Stimulated activated naive CD4-positive, alpha-beta T cell (primary cell): ENCODE measurements around the gene TPST2.
A peak's percentile ranks its signal among the peaks of the same experiment; 100 is the strongest.

Experiments
- DNase-seq, 6 experiments: peaks; one replicate each; lab custom pipeline; 2025; lab: John Stamatoyannopoulos, UW

TPST2 gene

DNA sequence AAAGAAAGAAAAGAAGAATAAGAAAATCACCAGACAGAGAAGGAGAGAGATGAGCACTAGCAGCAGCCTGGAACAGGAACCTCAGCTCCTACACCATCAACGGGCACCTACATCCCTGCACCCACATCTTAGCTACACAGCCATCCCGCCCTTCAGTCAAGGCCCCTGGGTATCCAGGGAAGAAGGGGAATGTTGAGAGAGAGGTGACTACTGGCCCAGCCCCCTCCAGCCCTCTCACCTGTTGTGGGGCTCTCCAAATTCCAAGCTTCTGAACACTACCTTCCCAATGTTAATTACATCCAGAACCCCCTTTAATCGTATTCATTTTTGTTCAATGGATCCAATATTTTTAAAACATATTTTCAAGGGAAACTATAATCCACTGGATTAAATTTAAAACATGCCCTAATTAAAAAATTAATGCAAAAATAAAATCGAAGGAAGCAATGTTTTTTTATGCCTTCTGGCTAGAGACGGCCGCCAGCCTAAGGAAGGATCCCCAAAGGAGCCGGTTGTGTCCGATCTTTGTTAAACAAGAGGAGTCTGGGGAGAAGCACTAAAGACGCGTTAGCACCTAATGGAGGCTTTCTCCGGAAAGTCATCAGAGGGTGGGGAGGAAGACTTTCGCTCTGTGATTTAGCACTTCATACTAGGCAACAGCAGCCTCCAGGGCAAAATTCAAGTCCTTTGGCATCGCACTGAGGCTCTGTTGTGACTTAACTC, 9.5 kb downstream of the TPST2 start:
- no peak for DNase-seq

DNA sequence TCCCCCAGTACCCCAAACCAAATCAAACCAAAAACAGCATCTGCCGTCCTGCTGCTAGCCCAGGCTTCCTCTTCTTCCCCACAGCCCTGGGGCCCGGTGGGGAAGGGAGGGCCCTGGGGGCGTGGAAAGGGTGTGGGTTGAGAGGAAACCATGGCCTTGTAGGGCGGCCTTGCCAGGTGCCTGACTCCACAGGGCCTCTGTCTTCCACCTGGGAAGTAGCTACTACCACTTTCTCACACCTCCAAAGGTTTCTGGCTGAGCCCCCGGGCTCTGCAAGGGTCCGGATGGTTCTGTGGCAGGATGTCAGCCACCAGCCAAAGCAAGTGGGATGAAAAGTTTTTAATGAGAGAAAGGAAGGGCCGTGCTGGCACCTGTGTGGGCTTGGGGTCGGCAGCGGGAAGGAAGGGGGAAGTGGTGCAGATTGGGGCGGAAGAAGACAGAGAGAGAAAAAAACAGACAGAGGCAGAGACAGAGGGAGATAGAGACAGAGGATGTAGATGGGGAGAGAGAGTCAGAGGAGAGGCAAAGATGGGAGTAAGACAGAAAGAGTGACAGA, 10.5 kb downstream of the TPST2 start:
- DNase-seq, result peak in 5 of 6 experiments; percentile 13 to 58 (median 27)

DNA sequence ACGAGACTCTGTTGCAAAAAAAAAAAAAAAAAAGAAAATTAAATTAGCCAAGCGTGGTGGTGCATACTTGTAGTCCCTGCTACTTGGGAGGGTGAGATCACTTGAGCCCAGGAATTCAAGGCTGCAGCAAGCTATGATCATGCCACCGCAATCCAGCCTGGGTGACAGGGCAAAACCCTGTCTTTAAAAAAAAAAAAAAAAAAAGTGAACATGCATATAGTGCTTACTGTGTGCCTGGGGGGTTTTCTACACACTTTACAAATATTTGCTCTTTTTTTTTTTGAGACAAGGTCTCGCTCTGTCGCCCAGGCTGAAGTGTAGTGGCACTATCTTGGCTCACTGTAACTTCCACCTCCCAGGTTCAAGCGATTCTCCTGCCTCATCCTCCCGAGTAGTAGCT, 12.9 kb downstream of the TPST2 start:
- DNase-seq, result no peak

DNA sequence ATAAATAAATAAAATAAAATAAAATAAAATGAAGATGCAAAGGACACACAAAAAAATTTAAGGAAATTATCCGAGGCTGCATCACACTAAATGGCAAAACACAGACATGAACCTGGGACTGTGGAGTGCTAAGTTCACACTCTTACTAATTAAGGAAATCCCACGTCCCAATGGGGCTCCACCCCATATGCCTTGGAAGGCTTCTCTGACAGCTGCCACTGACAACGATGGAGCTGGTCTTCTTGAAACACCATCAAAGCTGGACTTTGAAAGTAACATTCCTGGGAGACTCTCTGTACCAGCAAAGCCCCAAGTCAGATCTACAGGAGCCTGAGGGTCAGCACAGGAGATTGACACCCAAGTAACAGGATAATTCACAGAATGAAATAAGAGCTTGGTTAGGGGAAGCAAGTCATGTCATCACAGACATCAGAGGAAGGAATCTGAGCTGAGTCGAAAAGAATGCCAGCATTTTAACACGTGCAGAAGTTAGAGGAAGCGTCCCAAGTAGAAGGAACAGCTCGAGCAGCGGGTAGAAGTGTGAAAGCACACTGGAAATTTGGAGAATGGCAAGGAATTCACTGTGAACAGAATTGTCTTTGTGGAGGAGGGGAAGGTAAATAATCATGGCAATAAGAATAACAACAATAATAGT, 13.8 kb downstream of the TPST2 start:
- no peak for DNase-seq

DNA sequence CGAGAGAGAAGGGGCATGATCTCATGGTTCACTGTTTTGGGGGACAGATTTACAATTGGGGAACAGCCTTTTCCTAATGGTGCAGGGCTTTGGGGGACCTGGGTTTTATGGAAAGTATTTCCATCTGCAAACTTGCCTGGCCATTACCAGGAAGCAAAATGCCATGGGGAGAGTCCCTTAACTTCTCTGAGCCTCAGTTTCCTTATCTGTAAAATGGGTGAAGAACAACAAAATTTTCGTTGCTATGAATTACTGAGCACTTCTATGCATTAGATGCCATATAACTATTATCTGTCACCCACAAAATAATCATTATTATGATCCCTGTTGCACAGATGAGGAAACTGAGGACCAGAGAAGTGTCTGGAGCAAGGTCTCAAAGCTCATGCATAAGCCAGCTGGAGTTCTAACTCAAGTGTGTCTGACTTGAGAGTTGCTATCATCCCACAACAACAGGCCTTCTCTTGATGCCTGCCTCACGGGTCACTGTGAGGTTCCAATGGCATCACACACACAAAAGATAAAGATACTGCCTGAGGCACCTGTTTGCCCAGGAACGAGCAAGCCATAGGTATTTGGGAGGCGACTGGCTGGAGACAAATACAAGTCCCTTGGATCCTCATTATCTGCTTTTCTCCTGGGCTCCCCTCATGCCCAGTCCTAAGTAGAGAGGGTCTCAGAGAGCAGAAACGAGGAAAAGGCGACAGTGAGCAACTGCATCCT, 15.8 kb downstream of the TPST2 start:
- no peak for DNase-seq

DNA sequence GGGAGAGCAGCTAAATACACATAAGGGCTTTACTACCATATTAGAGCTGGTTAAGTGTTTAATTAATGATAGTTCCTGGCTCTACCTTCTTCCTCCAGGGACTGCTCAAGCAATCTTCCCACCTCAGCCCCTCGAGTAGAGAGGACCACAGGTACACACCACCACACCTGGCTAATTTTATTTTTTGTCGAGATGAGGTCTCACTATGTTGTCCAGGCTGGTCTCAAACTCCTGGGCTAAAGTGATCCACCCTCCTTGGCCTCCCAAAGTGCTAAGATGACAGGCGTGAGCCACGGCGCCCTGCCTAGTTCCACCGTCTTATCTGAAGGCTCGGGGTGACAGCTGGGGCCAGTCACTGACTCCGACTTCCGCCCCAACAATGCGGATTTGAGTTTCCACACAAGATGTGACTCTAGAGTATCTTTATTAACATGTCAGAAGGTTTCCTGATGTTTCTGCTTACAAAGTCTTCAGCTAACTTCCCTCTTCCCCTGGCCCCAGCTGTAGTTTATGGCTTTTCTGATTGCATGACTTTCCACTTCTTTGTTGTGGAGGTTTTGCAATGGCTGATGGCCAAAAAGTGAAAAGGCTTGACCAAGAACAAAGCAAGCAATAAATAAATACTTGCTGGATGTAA, 16.8 kb downstream of the TPST2 start:
- no peak for DNase-seq

DNA sequence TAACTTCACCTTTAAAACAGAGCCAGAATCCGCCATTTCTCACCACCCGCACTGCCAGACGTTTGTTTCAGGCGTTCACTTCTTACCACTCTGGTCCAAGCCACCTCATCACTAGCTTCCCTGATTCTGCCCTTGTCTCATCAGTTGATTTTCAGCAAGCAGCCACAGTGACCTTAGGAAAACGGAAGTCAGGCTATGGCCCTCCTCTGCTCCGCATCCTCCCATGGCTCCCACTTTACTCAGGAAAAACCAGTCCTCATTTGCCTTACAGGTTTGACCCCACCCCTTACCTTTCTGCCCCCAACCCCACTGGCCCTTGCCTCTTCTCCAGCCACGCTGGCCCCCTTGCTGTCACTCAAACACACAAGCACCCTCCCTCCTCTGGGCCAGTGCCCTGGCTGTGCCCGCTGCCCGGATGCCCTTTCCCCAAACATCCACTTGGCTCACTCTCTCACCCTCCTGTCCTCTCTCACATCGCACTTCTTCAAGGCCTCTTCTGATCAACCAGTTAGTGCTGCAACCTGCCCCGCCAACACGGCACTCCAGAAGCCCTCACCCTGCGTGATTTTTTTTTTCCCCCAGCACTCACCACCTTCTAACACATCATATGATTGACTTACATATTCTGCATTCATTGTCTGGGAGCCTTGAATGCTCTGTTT, 18.9 kb downstream of the TPST2 start:
- no peak for DNase-seq

DNA sequence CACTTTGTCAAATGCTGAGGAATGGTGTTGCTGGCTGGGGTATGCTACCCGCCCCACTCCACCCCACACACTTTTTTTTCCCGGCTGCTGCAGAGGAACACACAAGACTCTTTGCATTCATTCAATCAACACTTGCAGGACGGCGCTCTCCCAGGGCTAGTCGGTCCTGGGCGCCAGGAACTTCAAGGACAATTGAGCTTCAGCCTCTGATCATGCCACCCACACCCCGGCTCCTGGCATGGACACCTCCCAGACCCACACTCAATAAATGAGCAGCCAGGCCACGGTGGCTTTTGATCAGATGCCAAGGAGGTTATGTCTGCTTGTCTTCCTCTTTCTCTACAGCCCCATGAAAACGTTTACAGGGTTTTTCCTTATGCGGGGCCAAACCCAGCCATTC, 19.8 kb downstream of the TPST2 start:
- no peak for DNase-seq

DNA sequence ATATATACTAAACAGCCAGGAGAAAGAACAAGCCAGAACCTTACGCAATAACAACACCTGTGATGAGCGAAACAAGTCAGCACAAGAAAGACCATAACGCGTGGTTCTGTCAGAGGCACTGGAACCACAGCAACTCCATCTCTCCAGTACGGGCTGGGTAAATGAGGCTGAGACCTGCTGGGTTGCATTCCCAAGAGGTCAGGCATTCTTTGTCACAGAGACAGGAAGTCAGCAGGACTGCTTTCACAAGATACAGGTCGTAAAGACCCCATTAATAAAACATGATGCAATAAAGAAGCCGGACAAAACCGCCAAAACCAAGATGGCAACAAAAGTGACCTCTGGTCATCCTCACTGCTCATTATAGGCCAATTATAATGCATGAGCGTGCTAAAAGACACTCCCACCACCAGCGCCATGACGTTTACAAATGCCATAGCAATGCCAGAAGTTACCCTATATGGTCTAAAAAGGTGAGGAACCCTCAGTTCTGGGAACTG, 21.7 kb downstream of the TPST2 start:
- no peak for DNase-seq

DNA sequence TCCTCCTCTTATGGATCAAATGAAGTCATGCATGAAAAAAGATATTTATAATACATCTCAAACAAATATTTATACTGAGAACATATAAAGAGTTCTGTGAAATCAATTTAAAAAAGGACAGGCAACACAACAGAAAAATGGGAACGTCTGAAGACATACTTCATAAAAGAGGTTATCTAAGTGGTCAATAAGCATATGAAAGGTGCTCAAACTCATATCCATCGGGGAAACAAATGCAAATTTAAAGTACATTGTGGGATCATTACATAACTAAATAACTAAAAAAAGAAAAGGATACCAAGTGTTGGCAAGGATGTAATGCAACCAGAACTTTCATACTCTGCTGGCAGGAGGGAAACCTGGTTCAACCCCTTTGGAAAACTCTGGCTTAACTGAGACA, 22.3 kb downstream of the TPST2 start:
- peak in 1 of 6 experiments; percentile 0 for DNase-seq

DNA sequence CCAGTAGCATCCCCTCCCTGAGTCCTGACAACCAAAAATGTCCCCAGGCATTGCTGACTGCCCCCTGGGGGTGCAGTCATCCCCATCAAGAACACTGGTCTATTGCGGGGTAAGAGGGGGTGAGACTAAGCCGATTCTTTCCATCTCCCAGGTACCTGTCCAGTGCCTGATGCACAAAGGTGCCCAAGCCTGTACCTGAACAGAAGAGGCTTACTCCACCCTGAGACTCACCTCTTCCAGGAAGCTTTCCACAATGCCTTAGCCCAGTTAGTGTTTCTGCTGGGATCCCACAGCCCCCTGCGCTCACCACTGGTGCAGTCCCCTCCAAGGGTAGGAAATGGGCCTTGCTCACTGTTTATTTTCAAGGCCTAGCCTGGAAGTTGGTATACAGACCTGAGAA, 22.9 kb downstream of the TPST2 start:
- no peak for DNase-seq

DNA sequence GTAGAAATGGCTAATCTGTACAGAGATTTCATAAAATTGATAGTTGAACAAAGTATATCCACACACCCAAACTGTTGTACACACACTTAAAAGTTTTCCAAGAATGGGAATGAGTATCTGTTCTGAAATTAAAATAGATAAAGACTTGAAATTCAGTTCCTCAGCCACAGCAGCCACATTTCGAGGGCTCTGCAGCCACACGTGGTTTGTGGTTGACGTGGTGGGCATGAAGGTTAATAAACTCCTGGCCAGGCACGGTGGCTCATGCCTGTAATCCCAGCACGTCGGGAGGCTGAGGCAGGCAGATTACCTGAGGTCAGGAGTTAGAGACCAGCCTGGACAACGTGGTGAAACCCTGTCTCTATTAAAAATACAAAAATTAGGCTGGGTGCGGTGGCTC, 24.0 kb downstream of the TPST2 start:
- no peak for DNase-seq

DNA sequence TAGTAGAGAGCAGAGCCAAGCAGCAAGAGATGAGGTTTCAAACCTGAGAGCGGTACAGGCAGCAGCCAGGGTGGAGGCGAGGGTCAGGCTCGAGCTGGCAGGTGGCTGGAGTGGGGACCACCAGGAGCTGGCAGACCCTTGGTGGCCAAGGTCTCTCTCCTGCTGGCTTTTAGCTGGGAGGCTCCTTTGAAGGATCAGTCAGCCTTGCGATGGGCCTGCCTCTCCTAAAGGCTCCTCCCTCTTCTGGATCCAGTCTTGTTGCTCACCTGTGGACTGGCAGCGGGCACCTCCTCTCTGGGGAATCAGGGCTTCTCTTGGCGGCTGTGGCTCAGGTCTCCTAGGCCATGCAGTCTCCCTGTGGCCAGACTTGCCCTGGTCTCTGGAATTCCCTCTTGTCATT, 24.8 kb downstream of the TPST2 start:
- DNase-seq, result no peak

DNA sequence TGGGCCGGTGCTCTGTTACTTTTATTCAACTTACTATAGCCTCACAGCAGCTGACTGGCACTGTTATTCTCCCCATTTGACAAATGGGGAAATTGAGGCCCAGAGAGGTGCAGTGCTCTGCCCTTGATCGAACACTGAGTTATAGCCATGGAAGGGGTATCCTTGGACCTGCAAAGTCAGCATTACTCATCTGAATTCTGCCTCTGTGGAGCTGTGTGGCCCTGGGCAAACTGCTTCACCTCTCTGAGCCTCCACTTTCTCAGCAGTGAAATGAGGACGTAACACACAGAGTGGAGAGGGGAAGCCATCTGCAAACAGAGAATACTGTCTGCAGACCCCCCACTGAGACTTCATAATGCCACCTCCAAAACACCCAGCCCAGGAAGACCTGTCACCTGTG, 25.3 kb downstream of the TPST2 start:
- DNase-seq, result no peak

DNA sequence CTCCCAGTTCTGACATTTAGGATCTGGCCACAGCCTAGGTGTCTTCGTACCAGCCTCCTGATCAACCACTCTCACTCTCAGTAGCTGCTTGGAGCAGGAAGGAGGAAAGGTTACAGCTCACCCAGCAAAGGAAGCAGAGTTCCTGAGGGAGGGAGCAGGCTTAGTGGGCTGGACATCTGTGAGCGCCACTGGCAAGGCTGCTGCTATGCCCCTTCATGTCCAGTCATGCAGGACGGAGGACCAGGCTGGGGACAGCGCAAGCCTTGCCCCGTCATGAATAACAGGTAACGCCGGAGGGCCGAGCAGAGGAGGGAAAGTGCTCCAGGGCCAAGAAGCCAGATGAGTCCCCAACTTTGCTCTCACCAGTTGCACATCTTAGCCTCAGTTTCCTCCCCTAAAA, 25.8 kb downstream of the TPST2 start:
- no peak for DNase-seq

DNA sequence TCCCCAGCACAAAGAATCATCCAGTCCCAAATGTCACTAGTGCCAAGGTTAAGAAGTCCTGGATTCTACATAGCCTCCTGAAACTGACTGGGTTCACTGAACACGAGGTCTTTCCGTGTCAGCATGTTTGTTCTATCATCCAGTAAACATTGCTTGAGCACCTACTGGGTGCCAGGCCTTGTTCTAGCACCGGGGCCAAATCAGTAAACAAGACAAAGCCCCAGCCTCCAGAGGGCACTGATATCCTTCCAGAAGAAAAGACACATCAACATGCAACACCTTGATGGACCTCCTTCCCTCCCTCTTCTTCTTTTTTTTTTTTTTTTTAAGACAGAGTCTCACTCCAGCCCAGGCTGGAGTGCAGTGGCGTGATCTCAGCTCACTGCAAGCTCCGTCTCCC, 26.9 kb downstream of the TPST2 start:
- DNase-seq, result no peak

DNA sequence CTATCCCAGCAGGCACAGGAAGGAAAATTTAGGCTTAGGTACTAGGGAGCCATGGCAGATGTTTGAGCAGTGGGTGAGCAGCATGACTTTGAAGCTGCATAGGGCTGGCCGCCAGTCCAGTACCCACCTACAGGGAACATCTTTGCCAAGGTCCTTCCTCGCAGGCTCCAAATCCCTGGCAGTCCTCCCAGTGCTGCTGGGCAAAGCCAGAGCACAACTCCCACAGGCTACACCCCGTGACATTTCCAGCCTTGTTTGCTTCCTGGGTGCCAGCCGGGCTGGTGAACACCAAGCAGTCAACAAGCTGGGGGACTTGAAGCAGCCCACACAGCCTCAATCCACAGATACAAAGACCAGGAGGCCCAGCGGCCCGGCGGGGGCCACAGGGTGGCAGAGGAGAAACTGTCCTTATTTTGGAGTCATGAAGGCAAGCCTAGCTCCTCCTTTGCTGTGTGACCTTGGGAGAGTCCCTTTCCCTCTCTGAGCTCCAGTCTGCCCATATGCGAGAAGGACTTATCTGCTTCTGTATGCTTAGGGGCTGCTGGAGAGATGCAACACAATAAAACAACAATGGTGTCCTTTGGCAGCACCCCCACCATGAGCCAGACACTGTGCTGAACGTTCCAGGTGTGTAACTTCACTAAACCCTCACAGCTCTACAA, 28.0 kb downstream of the TPST2 start:
- no peak for DNase-seq

DNA sequence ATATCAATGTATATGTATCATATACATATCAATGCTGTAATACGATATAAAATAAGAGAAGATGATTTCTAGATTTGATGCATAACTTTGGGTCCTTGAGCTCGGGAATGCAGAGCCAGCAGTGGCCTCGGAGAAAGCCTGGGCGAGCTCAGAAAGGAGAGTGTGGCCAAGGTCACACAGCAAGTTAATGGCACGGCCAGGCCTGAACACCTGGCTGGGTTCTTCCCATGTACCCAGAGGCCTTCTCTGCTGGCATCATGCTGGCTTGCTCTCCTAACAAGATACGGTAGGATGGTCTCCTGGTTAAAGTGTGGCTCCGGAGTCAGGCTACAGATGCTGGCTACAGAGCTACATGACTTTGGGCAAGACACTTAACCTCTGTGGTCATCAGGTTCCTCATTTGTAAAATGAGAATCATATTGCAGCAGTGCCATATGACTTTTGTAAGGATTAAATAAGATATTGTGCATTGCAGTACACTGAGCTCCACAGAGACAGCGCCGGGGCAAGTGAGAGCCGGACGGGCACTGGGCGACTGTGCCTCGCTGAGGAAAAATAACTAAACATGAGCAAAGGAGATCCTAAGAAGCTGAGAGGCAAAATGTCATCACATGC, 29.9 kb downstream of the TPST2 start:
- no peak for DNase-seq

DNA sequence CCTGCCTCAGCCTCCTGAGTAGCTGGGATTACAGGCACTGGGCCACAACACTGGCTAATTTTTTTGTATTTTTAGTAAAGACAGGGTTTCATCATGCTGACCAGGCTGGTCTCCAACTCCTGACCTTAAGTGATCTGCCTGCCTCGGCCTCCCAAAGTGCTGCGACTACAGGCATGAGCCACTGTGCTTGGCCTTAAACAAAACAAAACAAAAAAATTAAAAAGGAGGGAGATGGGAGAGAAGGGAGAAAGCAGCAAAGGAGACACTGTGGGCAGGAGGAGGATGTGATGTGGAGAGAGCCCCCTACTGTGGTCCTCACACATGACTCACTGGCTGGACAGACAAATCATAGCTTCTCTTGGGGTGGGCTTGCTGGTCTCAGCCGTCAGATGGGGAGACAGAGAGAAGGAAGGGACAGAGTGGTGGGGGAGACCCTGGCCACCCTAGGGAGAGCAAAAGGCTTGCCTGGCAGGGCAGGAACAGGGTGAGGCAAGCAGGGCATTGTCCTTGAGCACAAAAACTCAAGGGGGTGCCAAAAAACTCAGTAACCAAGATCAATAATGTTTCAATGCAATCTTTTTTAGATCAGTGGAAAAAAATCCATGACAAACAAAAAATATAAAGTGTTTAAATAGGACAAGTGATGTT, 31.6 kb downstream of the TPST2 start:
- no peak for DNase-seq

DNA sequence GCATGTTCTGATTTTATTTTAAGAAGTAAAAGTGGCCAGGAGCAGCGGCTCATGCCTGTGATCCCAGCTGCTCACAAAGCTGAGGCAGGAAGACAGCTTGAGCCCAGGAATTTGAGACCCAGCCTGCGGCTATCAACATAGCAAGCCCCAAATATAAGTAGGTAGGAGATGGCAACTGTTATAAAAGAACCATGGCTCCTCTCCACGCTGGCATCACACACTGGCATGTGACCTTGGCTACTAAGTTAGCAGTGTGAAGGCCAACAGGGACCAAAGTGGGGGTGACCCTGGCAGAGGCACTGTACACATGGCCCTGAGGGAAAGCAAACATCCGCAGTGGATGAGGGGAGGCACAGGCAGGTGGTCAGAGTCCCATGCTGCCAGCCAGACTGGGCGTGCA, 33.0 kb downstream of the TPST2 start:
- no peak for DNase-seq
